ENCODE results near the gene PRKG1.

Gene PRKG1

DNA sequence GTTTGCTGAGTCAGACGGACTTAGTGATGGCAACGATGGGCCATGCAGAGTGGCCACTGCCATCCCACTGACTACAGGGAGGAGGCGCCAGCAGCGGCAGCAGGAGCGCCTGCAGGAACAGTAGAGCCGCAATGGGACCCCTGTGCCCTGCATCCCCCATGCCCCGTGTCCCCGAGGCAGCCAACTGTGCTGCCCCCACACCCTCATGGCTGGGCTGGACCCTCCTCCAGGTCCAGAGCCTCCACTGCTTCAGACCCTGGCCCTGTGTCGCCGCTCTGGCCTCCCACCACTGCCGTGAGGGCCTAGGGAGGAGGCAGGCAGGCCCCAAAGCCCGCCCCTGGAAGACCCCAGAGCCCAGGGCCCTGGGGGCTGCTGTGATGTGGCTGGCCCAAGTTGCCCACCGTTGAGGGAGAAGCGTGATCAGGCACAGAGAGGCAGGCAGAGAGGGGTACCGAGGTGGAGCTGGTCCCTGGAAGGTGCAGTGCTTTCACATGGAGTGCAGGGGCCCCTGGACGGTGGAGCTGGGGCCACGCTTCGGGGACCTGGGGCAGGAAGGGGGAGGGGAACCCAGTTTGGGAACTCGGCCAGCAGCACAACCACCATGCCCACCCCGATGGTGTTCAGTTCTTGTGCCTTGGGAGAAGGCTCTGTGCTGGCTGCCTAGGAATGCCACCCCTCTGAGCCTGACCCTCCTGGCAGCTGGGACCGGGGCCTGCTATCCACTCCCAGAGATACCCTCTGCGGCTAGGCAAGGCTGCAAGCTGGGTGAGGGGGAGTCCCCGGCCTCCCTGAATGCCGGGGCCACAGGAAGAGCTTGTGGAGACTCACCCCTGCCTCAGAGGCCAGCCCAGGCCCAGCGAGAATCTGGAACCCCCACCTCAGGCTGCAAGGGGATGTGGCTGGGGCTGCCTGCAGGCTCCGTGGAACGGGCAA, 1272.4 kb downstream of the PRKG1 start:
- no peak for DNase-seq

DNA sequence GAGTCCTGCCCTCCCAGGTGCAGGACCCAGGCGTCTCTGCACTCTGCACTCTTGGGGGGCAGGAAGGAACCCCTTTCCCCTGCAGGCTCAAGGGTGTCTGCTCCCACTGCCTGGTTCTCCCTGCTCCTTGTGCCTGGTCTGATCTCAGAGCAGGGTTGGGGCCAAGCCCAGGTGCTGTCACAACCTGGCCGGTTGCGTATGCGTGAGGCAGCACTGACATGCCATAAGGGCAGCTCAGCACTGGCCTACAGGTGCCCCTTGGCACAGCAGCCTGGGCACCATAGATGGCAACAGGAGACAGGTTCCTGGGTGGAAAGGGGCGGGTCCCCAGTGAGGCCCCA, 1273.0 kb downstream of the PRKG1 start:
- DNase-seq, result no peak
